ENCODE results near the gene FGF3. TPM values are rescaled to one million over a fixed set of nuclear protein-coding genes. Genes with fewer than 3 reads are reported as not detected.
"Not testable (repeated sequence)": the region's sequence is repeated elsewhere in the genome, so short reads cannot be mapped to it uniquely, and the experiment has no call there.

FGF3 gene
- total RNA-seq, 1 donor from 2014 or later, result not detected

GRCh38 chr11:69773626-69774353, 45.4 kb downstream of the FGF3 start:
- DNase-seq (ENCODE audit: low read depth), result no peak

- DNase-seq (ENCODE audit: low read depth), result no peak
These were observed 47.8 kb downstream of the FGF3 start for GRCh38 chr11:69771466-69771865.

GRCh38 chr11:69770540-69770939, 48.7 kb downstream of the FGF3 start:
- no peak for DNase-seq (ENCODE audit: low read depth)

GRCh38 chr11:69765498-69765995, 53.7 kb downstream of the FGF3 start:
- DNase-seq (ENCODE audit: low read depth), result no peak

GRCh38 chr11:69764918-69765317, 54.3 kb downstream of the FGF3 start:
- not testable (repeated sequence) for DNase-seq (ENCODE audit: low read depth)

GRCh38 chr11:69760319-69760718, 58.9 kb downstream of the FGF3 start:
- no peak for DNase-seq (ENCODE audit: low read depth)

Other genes starting within 250 kb of the FGF3 start
- 107 and 133 TPM in 2 replicates for gene CCND1, start 178.3 kb downstream of the FGF3 start, total RNA-seq
- gene LTO1, start 144.1 kb downstream of the FGF3 start, total RNA-seq, result 13.4 and 23.7 TPM in 2 replicates
- not detected in 2 replicates for gene FGF19, start 115.4 kb downstream of the FGF3 start, total RNA-seq
- gene FGF4, start 44.1 kb downstream of the FGF3 start, total RNA-seq, result not detected in 2 replicates

All from myocyte (in vitro differentiated cells).